Suprapubic skin (tissue), 4 donors: ENCODE results near the gene TMEM106C. TPM values are rescaled to one million over a fixed set of nuclear protein-coding genes. Genes with fewer than 3 reads are reported as not detected.
A peak's percentile ranks its signal among the peaks of the same experiment; 100 is the strongest.
"Not testable (repeated sequence)": the region's sequence is repeated elsewhere in the genome, so short reads cannot be mapped to it uniquely, and the experiment has no call there.

Experiments
- DNase-seq, 2 donors: peaks; one replicate each; pipeline ENCODE4 v3.0.0-alpha.2; 2019; ENCODE audit warnings: low spot score in 2 of 2
- H3K27ac ChIP-seq: fragments of 200-600 bp; sonication (generic); one replicate; pipeline ENCODE4 v1.5.1; 2019
- H3K27me3 ChIP-seq: fragments of 200-600 bp; sonication (generic); one replicate; pipeline ENCODE4 v1.5.1; 2019
- H3K36me3 ChIP-seq: fragments of 200-600 bp; sonication (generic); one replicate; pipeline ENCODE4 v1.5.1; 2019
- H3K4me1 ChIP-seq: fragments of 200-600 bp; sonication (generic); one replicate; pipeline ENCODE4 v1.5.1; 2019
- H3K4me3 ChIP-seq: fragments of 200-600 bp; sonication (generic); one replicate; pipeline ENCODE4 v1.5.1; 2019; ENCODE audit warnings: mild to moderate bottlenecking
- H3K9me3 ChIP-seq: fragments of 200-600 bp; sonication (generic); one replicate; pipeline ENCODE4 v1.5.1; 2019
- EP300 ChIP-seq: sonication (generic); formaldehyde crosslinking; IDR thresholded peaks from one replicate; pipeline ENCODE4 v1.6.1; 2017; ENCODE audit warnings: antibody characterized with exemption
- POLR2A ChIP-seq, 2 donors: fragments of 450-650 bp; IDR thresholded peaks; one replicate each; pipeline ENCODE4 v1.6.1; 2017; ENCODE audit warnings: antibody characterized with exemption in 2 of 2, mild to moderate bottlenecking in 2 of 2, moderate library complexity in 2 of 2
- POLR2AphosphoS5 ChIP-seq, 3 donors: sonication (generic); formaldehyde crosslinking; IDR thresholded peaks; one replicate each; pipeline ENCODE4 v1.6.1; 2017; ENCODE audit warnings: antibody characterized with exemption in 3 of 3
- WGBS: methylation state at CpG from one replicate; pipeline ENCODE4 v1.1.5; 2018; 5-methylcytosine and 5-hydroxymethylcytosine counted together
- total RNA-seq, 4 donors: library from RNA; depleted of rRNA; stranded (reverse); fragments of >200 nt; gene quantifications; one replicate each; pipeline ENCODE4 v1.1.0, GENCODE V29; 2016
- TF ChIP-seq, protein P1 (sequence below), 2 donors: fragments of 200-600 bp in 1 of 2; fragments of 450-650 bp in 1 of 2; sonication (generic) in 1 of 2; IDR thresholded peaks; one replicate each; pipeline ENCODE4 v1.5.1; 2016 to 2019; ENCODE audit warnings: antibody characterized with exemption in 2 of 2, mild to moderate bottlenecking in 1 of 2, moderate library complexity in 1 of 2

The TMEM106C gene
- total RNA-seq, 4 donors from 2014 or later: 36.8 to 52.9 (median 46.5) TPM

DNA sequence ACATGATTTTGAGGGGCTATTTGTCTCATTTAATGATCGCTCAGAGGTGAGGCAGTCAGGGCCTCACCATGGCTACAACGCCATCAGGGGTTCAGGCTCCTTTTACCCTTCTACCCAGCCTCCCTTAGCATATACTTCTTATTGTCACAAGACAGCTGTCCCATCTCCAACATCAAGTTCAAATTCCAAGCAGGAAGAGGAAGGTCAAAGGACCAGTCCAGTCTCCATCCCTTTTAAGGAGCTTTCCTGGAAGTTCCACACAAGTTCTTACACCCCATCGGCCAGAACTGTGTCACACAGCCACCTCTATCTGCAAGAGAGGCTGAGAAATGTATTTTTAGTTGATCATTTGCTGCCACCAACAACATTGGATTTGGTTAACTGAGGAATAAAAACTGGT, 8.3 kb upstream of the TMEM106C start:
- Histone ChIP-seq H3K4me1 (peaks cover 3% of the 10 kb centered on the region), H3K27ac (no peak overlapping the region), H3K9me3 (no peaks in the 10 kb centered on the region), H3K27me3 (no peaks in the 10 kb centered on the region), H3K36me3 (no peaks in the 10 kb centered on the region), H3K4me3 (no peak overlapping the region)
- DNase-seq: no peak
- TF ChIP-seq, protein P1, sequence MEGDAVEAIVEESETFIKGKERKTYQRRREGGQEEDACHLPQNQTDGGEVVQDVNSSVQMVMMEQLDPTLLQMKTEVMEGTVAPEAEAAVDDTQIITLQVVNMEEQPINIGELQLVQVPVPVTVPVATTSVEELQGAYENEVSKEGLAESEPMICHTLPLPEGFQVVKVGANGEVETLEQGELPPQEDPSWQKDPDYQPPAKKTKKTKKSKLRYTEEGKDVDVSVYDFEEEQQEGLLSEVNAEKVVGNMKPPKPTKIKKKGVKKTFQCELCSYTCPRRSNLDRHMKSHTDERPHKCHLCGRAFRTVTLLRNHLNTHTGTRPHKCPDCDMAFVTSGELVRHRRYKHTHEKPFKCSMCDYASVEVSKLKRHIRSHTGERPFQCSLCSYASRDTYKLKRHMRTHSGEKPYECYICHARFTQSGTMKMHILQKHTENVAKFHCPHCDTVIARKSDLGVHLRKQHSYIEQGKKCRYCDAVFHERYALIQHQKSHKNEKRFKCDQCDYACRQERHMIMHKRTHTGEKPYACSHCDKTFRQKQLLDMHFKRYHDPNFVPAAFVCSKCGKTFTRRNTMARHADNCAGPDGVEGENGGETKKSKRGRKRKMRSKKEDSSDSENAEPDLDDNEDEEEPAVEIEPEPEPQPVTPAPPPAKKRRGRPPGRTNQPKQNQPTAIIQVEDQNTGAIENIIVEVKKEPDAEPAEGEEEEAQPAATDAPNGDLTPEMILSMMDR (IDR thresholded peaks at IDR 0.05): no peak
- TF ChIP-seq POLR2AphosphoS5 (IDR thresholded peaks at IDR 0.05) (no peak), POLR2A (IDR thresholded peaks at IDR 0.05) (no peak), EP300 (no peak)
- 88% methylated on average over 3 of the region's 3 CpGs for WGBS

DNA sequence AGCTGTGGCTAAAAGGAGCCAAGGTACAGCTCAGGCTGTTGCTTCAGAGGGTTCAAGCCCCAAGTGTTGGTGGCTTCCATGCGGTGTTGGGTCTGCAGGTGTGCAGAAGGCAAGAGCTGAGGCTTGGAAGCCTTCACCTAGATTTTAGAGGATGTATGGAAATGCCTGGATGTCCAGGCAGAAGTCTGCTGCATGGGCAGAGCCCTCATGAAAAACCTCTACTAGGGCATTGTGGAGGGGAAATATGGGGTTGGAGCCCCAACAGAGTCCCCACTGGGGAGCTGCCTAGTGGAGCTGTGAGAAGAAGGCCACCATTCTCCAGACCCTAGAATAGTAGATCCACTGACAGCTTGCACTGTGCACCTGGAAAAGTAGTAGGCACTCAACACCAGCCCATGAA, 5.7 kb upstream of the TMEM106C start:
- 100% methylated on average over 1 of the region's 1 CpG for WGBS
- H3K27ac ChIP-seq, H3K4me1 ChIP-seq, H3K9me3 ChIP-seq, H3K27me3 ChIP-seq, H3K36me3 ChIP-seq, H3K4me3 ChIP-seq, DNase-seq: not testable (repeated sequence)

DNA sequence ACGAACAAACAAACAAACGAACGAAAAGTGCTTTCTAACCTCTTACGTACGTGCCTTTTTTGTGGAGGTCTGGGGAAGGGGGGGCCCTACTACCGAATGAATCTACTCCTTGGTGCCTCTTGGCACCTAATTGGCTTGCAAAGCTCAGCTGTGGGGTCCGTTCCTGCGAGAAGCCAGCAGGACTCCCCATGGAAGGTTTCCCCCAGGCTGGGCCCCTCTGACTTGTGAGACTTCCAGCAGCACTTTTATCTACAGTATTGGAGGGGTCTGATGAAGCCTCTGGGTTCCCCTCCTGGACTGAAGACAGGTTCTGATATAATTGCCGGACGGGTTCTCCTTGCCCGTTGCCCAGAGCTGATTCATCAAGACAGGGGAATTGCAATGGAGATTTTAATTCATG, 1.2 kb upstream of the TMEM106C start:
- no peak for DNase-seq
- no peaks in the 10 kb centered on the region for H3K27me3 ChIP-seq
- no peaks in the 10 kb centered on the region for H3K36me3 ChIP-seq
- peaks cover 21% of the 10 kb centered on the region for H3K4me1 ChIP-seq
- H3K4me3 ChIP-seq: no peak overlapping the region
- TF ChIP-seq EP300 (no peak), POLR2A (IDR thresholded peaks at IDR 0.05) (no peak), POLR2AphosphoS5 (IDR thresholded peaks at IDR 0.05) (no peak)
- TF ChIP-seq, protein P1 (IDR thresholded peaks at IDR 0.05): no peak
- H3K27ac ChIP-seq: no peak overlapping the region
- 86% methylated on average over 11 of the region's 11 CpGs for WGBS
- no peaks in the 10 kb centered on the region for H3K9me3 ChIP-seq

DNA sequence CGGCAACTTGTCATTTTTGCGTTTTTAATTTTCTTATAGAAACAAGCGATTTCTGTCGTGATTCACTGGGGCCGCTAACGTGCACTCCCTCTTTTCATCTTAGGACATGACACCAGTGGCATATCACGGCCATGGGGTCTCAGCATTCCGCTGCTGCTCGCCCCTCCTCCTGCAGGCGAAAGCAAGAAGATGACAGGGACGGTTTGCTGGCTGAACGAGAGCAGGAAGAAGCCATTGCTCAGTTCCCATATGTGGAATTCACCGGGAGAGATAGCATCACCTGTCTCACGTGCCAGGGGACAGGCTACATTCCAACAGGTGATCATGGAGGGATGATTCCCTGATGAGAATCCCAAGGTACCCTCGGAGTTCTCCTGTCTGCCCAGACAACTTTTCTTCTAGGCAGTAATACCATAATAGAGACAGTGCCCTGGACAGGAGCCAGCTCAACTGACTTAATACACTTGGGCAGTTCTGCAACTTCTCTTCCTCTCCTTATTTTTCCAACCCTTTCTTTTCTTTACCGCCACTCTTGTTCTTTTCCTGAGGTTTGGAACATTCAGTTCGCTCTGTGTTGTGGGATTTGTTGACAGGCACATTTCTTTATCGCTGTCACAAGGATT, 821 bp downstream of the TMEM106C start:
- DNase-seq: no peak
- H3K4me1 ChIP-seq: peaks cover 22% of the 10 kb centered on the region
- peaks cover 8% of the 10 kb centered on the region for H3K36me3 ChIP-seq
- 20% methylated on average over 18 of the region's 18 CpGs for WGBS
- H3K27ac ChIP-seq: no peak overlapping the region
- H3K27me3 ChIP-seq: no peaks in the 10 kb centered on the region
- peak overlapping the region; percentile 92 for H3K4me3 ChIP-seq
- H3K9me3 ChIP-seq: no peaks in the 10 kb centered on the region
- no peak for TF ChIP-seq EP300
- no peak for TF ChIP-seq POLR2A (IDR thresholded peaks at IDR 0.05)
- no peak for TF ChIP-seq POLR2AphosphoS5 (IDR thresholded peaks at IDR 0.05)
- TF ChIP-seq, protein P1 (IDR thresholded peaks at IDR 0.05): no peak

DNA sequence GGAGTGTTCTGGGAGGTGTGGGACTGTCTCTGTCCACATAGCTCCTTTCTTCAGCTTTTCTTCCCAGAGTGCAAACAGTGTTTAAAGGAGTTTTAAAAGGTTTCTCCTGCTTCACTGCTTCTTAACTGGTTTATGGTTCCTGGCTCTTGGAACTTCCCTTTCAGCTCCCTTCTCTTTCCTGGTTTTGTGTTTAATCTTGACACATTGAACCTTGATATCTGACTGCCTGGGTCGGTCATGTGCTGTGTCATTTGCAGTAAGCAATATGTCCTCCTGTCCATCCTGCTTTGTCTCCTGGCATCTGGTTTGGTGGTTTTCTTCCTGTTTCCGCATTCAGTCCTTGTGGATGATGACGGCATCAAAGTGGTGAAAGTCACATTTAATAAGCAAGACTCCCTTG, 2.2 kb downstream of the TMEM106C start:
- Histone ChIP-seq H3K36me3 (peaks cover 8% of the 10 kb centered on the region), H3K9me3 (no peaks in the 10 kb centered on the region), H3K27ac (no peak overlapping the region), H3K4me1 (peaks cover 22% of the 10 kb centered on the region), H3K27me3 (no peaks in the 10 kb centered on the region), H3K4me3 (no peak overlapping the region)
- DNase-seq: no peak
- 89% methylated on average over 3 of the region's 3 CpGs for WGBS
- TF ChIP-seq POLR2AphosphoS5 (IDR thresholded peaks at IDR 0.05) (no peak), EP300 (no peak), POLR2A (IDR thresholded peaks at IDR 0.05) (no peak)
- TF ChIP-seq, protein P1 (IDR thresholded peaks at IDR 0.05): no peak
